Measurements from ENCODE around the gene CACNA1H.
"Not testable (repeated sequence)": the region's sequence is repeated elsewhere in the genome, so short reads cannot be mapped to it uniquely, and the experiment has no call there.

CACNA1H gene

GRCh38 chr16:1256874-1257322 is 104.0 kb downstream of the CACNA1H start:
- DNase-seq = no peak

- no peak for DNase-seq
Measured at GRCh38 chr16:1257561-1258224, 104.8 kb downstream of the CACNA1H start.

GRCh38 chr16:1258225-1258600 is 105.3 kb downstream of the CACNA1H start:
- no peak for DNase-seq

- no peak for DNase-seq
Measured at GRCh38 chr16:1258906-1259759, 106.2 kb downstream of the CACNA1H start.

GRCh38 chr16:1259760-1260068 is 106.8 kb downstream of the CACNA1H start:
- no peak for DNase-seq

- DNase-seq = no peak
Measured at GRCh38 chr16:1260101-1260680, 107.3 kb downstream of the CACNA1H start.

- DNase-seq = no peak
Measured at GRCh38 chr16:1261131-1261892, 108.4 kb downstream of the CACNA1H start.

- no peak for DNase-seq
Measured at GRCh38 chr16:1262210-1262845, 109.4 kb downstream of the CACNA1H start.

GRCh38 chr16:1262846-1263221 is 109.9 kb downstream of the CACNA1H start:
- DNase-seq = no peak

- no peak for DNase-seq
Measured at GRCh38 chr16:1263591-1264344, 110.9 kb downstream of the CACNA1H start.

- DNase-seq = no peak
Measured at GRCh38 chr16:1264345-1265089, 111.6 kb downstream of the CACNA1H start.

- DNase-seq = no peak
Measured at GRCh38 chr16:1265090-1265630, 112.3 kb downstream of the CACNA1H start.

GRCh38 chr16:1265826-1266225 is 112.9 kb downstream of the CACNA1H start:
- no peak for DNase-seq

GRCh38 chr16:1269418-1269817 is 116.5 kb downstream of the CACNA1H start:
- not testable (repeated sequence) for DNase-seq

GRCh38 chr16:1271380-1271723 is 118.4 kb downstream of the CACNA1H start:
- DNase-seq = no peak

Measured in NCI-H2081 treated with DMSO at 0.1 percent for 48 hours (cell line).